Measurements from ENCODE around the gene NPDC1.
A peak's percentile ranks its signal among the peaks of the same experiment; 100 is the strongest.

The NPDC1 gene

DNA sequence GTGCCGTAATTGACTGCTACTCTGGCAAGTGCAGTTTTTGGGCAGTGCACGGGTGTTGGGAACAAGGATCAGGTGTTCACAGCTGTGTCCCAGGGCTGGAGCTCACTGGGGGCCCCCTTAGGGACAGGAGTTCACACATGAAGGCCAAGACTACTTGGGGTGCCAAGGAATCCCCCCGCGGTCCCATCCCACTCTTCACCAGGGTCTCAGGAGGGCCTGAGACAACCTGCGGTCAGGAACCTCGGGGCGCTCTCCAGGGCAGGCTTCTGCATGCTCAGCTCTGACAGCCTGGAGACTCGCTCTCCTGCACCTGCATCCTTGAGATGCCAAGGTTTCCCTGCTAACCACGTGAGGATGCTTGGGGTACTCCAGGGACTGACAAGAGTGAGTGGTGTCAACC, 38.5 kb upstream of the NPDC1 start:
- TF ChIP-seq CTCF (IDR thresholded peaks at IDR 0.05; ENCODE audit: control insufficient read depth, insufficient read depth, low read depth, low read length, missing control alignments): no peak
- H3K4me3 ChIP-seq (ENCODE audit: control insufficient read depth, low read depth, low read length): no peak overlapping the region

DNA sequence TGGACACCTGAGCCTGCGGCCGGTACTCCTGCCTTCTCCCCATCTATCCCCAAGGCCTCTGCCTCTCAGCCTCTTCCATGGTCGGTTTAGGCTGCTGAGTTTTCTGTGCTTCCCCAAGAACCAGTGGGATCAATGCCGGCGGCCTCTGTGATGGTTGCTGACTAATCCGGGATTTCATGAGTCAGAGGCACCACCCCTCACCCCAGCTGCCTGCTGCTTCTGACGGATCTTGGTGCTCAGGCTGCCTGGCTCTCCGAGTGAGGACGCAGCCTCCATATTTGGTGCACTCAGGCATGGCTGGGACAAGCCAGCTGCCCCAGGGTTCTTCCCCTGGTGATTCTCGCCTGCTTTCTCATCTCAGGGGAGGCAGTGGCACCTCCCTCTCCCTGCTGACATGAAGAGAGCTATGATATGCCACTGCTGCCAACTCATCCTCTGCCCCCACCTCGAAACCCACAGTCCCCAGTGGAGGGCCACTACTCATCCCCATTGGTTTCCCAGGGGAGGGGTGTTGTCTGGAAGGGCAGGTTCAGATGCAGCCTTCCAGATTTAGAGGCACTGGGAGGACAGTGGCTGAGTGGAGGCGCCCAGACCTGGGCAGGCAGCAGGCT, 37.5 kb upstream of the NPDC1 start:
- no peak overlapping the region for H3K4me3 ChIP-seq (ENCODE audit: control insufficient read depth, low read depth, low read length)
- DNase-seq (ENCODE audit: low read depth): peak; percentile 82
- TF ChIP-seq CTCF (IDR thresholded peaks at IDR 0.05; ENCODE audit: control insufficient read depth, insufficient read depth, low read depth, low read length, missing control alignments): no peak

More for the DNA sequence above, 38.5 kb upstream of the NPDC1 start:
- no peak for DNase-seq (ENCODE audit: low read depth)

DNA sequence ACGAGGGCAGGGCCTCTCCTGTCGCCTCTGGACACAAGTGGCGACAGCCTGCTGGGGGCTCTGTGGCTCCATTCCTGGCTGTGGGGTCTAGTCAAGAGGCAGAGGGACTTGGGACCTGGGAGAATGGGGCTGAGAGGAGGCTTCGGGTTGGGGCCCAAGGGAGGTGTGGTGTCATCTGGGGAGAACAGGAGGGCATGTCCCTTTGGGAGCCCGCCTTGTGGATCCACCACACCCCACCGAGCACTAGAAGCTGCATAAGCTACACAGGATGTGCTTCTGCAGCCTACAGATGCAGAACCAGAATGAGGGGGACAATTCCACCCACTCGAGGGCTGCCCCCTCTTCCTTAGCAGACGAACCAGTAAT, 36.9 kb upstream of the NPDC1 start:
- H3K4me3 ChIP-seq (ENCODE audit: control insufficient read depth, low read depth, low read length): no peak overlapping the region
- DNase-seq (ENCODE audit: low read depth): no peak
- TF ChIP-seq CTCF (IDR thresholded peaks at IDR 0.05; ENCODE audit: control insufficient read depth, insufficient read depth, low read depth, low read length, missing control alignments): no peak

DNA sequence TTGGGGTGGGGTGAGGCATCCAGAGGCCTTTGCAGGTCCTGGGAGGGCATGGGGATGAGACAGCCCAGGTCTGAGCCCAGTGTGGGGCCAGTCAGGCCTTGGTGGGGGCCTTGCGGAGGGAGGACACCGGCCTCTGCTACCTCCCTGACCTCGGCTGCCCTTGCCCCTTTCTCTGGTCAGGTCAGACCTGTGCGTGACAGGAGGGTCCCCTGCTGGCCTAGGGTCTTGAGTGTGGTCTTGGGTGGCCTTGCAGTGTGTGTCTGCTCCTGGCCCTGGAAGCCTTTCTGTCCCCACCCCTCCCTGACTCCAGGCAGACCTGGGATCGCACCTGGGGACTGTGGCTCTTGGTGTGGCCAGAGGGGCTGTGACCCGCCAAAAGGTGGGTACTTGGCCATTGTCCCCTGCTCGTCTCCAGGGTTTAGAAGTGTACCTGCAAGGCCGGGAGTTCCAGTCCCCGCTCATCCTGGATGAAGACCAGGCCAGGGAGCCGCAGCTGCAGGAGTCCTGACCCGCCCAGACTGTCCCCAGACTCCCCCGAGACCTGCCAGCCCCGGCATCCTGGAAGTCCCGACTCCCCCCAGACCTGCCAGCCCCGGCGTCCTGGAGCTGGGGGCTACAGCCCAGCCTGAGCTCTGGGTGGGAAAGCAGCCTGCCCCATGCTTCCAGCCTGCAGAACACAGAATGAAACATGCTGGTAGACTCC, 36.4 kb upstream of the NPDC1 start:
- TF ChIP-seq CTCF (IDR thresholded peaks at IDR 0.05; ENCODE audit: control insufficient read depth, insufficient read depth, low read depth, low read length, missing control alignments): no peak
- H3K4me3 ChIP-seq (ENCODE audit: control insufficient read depth, low read depth, low read length): no peak overlapping the region
- no peak for DNase-seq (ENCODE audit: low read depth)

DNA sequence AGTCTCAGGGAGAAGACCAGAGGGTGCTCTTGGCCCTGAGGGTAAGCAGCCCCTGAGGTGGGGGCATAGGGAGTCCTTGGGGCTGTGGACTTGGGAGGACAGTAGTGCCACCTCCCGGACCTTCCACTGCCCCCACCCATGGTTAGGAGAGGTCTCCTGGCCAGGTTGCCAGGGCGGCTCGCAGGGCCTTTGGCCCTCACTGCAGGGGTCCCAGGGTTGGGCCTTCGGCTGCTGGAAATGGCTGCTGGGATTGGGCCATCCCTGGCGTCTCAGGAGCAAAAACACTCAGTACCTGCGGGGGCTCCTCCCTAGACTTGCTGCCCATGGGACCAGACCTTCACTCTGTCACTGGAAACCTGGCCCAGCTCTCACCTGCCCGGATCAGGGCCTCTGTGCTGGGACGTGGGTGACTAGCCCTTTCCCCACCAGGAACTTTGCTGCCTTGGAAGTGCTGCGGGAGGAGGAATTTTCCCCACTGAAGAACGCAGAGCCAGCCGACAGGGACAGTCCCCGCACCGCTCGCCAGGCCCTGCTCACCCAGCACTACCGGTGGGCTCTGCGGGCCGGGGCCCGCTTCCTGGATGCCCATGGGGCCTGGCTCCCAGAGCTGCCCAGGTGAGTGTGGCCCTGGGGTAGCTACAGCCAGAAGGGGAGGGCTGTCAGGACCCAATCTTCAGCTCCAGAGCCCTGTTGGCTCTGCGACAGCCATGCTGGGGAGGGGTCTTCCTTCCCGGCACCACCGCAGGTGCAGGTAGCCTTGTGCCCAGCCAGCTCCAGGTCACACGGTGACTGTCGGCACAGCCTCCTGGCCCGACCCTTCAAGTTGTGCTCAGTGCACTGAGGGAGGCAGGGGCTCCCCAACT, 34.5 kb upstream of the NPDC1 start:
- TF ChIP-seq CTCF (IDR thresholded peaks at IDR 0.05; ENCODE audit: control insufficient read depth, insufficient read depth, low read depth, low read length, missing control alignments): no peak
- DNase-seq (ENCODE audit: low read depth): no peak
- no peak overlapping the region for H3K4me3 ChIP-seq (ENCODE audit: control insufficient read depth, low read depth, low read length)

GRCh38 chr9:137079401-137079787, 33.4 kb upstream of the NPDC1 start:
- H3K4me3 ChIP-seq (ENCODE audit: control insufficient read depth, low read depth, low read length): no peak overlapping the region

More at GRCh38 chr9:137079401-137079787, 33.4 kb upstream of the NPDC1 start:
- no peak for TF ChIP-seq CTCF (IDR thresholded peaks at IDR 0.05; ENCODE audit: control insufficient read depth, insufficient read depth, low read depth, low read length, missing control alignments)
- DNase-seq (ENCODE audit: low read depth): no peak

All from AG09309 (cell line).